Lower leg skin (tissue), 4 donors: Measurements from ENCODE around the gene SPI1. TPM values are rescaled to one million over a fixed set of nuclear protein-coding genes. Genes with fewer than 3 reads are reported as not detected.
A peak's percentile ranks its signal among the peaks of the same experiment; 100 is the strongest.

ENCODE experiments used
- DNase-seq, 2 donors: peaks; one replicate each; pipeline ENCODE4 v3.0.0-alpha.2; 2019; ENCODE audit warnings: low spot score in 2 of 2
- H3K4me3 ChIP-seq: fragments of 200-600 bp; sonication (generic); 2 replicates; pipeline ENCODE4 v1.5.1; 2017; ENCODE audit warnings: mild to moderate bottlenecking, low read depth; ENCODE audit not compliant: poor library complexity, severe bottlenecking
- POLR2A ChIP-seq, 2 donors: fragments of 450-650 bp; IDR thresholded peaks; one replicate each; pipeline ENCODE4 v1.6.1; 2016 to 2017; ENCODE audit warnings: antibody characterized with exemption in 2 of 2, mild to moderate bottlenecking in 1 of 2, moderate library complexity in 1 of 2
- WGBS, 2 donors: methylation state at CpG; one replicate each; pipeline ENCODE4 v1.1.5; 2018; 5-methylcytosine and 5-hydroxymethylcytosine counted together
- intact Hi-C: fragments of 100-400 bp; cut with DNase I; formaldehyde crosslinking; loops from one replicate; pipeline ENCODE4 v1.15.0; 2023; ENCODE audit warnings: low total_unique reads
- microRNA-seq, 2 donors: library from miRNA; unstranded; fragments of <30 nt; microRNA quantifications; one replicate each; pipeline ENCODE4, GENCODE V29; 2016; ENCODE audit warnings: borderline replicate concordance in 2 of 2, borderline number of aligned reads in 1 of 2
- total RNA-seq, 4 donors: library from RNA; depleted of rRNA; stranded (reverse); fragments of >200 nt; gene quantifications; one replicate each; pipeline ENCODE4 v1.1.0, GENCODE V29; 2016
- TF ChIP-seq, protein P1 (sequence below), 3 donors: fragments of 450-650 bp; IDR thresholded peaks; one replicate each; pipeline ENCODE4 v1.5.1; 2016; ENCODE audit warnings: antibody characterized with exemption in 3 of 3, mild to moderate bottlenecking in 3 of 3, moderate library complexity in 2 of 3

Gene SPI1
- total RNA-seq, 4 donors from 2014 or later: 7.7 to 13.4 (median 10.6) TPM

DNA sequence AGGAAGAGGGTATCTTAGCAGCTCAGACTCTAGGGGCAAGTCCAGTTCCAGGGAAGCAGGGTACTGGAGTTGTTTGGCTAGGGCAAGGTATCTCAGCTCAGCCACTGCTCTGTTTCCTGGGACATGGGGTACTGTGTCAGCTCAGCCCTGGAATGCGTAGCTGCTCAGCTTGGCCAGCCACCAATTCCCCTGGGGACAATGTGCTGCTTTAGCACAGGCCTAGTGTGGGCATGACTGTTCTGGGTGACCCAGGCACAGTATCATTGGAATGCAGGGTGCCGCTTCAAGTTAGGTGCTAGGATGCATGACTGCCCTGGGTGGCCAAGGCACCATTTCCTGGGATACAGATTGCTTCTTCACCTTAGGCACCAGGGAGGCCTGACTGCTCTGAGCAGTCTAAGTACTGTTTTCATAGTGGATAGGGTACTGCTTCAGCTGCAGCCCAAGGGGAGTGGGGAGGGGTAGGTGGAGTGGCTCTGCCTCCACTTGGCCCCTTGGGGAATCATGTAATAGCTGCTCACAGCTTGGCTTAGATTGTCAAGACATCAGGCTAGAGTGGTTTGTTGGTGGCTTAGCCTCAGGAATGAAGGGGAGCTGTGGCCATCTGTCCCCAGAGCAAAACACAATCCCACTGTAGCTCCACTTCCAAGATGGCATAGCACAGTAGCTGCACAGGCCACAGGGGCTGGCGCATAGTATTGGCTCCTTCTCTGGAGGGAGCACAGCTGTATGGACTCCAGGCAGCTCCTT lies 72.4 kb downstream of the SPI1 start:
- DNase-seq: peak in 1 of 2 donors; percentile 63
- no peak overlapping the region for H3K4me3 ChIP-seq
- 57 to 63% methylated on average over 3 of the region's 3 CpGs for WGBS, 2 donors
- TF ChIP-seq, protein P1, sequence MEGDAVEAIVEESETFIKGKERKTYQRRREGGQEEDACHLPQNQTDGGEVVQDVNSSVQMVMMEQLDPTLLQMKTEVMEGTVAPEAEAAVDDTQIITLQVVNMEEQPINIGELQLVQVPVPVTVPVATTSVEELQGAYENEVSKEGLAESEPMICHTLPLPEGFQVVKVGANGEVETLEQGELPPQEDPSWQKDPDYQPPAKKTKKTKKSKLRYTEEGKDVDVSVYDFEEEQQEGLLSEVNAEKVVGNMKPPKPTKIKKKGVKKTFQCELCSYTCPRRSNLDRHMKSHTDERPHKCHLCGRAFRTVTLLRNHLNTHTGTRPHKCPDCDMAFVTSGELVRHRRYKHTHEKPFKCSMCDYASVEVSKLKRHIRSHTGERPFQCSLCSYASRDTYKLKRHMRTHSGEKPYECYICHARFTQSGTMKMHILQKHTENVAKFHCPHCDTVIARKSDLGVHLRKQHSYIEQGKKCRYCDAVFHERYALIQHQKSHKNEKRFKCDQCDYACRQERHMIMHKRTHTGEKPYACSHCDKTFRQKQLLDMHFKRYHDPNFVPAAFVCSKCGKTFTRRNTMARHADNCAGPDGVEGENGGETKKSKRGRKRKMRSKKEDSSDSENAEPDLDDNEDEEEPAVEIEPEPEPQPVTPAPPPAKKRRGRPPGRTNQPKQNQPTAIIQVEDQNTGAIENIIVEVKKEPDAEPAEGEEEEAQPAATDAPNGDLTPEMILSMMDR (IDR thresholded peaks at IDR 0.05): no peak
- no peak for TF ChIP-seq POLR2A (IDR thresholded peaks at IDR 0.05)
- intact Hi-C loops: no loop called here

Small RNA genes within 50 kb of the gene (microRNA-seq; reads per million reads assigned to microRNA genes)
- 0 reads per million in 2 donors for gene MIR4487

Other genes starting within 250 kb of the SPI1 start
- gene ARFGAP2, start 201.7 kb downstream of the SPI1 start, total RNA-seq: 100 to 1,000 TPM; 105 to 239 (median 157) TPM
- 10 to 100 TPM; 47.7 to 73.5 (median 58.4) TPM for gene PACSIN3, start 192.1 kb downstream of the SPI1 start, total RNA-seq
- 10 to 100 TPM; 53.2 to 85.7 (median 66.0) TPM for gene DDB2, start 163.6 kb downstream of the SPI1 start, total RNA-seq
- gene ACP2, start 129.7 kb downstream of the SPI1 start, total RNA-seq: 10 to 100 TPM; 20.2 to 38.9 (median 21.9) TPM
- gene NR1H3, start 120.6 kb downstream of the SPI1 start, total RNA-seq: 10 to 100 TPM; 18.5 to 34.6 (median 23.4) TPM
- 10 to 100 TPM; 43.2 to 65.5 (median 51.5) TPM for gene MADD, start 108.4 kb downstream of the SPI1 start, total RNA-seq
- gene MYBPC3, start 25.8 kb downstream of the SPI1 start, total RNA-seq: not detected
- 10 to 100 TPM; 22.9 to 59.2 (median 46.4) TPM for gene SLC39A13, start 30.0 kb upstream of the SPI1 start, total RNA-seq
- 100 to 1,000 TPM in 3 of 4 donors, 10 to 100 TPM in 1; 81.0 to 164 (median 118) TPM for gene PSMC3, start 47.9 kb upstream of the SPI1 start, total RNA-seq
- under 1 TPM in 1 of 4 donors, not detected in 3; 0.49 TPM for gene RAPSN, start 70.6 kb upstream of the SPI1 start, total RNA-seq
- gene CELF1, start 174.6 kb upstream of the SPI1 start, total RNA-seq: 10 to 100 TPM; 58.1 to 87.1 (median 78.5) TPM
- 100 to 1,000 TPM in 1 of 4 donors, 10 to 100 TPM in 3; 84.1 to 111 (median 90.1) TPM for gene PTPMT1, start 187.1 kb upstream of the SPI1 start, total RNA-seq
- gene KBTBD4, start 200.4 kb upstream of the SPI1 start, total RNA-seq: 10 to 100 TPM; 19.4 to 28.6 (median 24.9) TPM
- 100 to 1,000 TPM in 1 of 4 donors, 10 to 100 TPM in 3; 46.9 to 104 (median 67.7) TPM for gene NDUFS3, start 200.5 kb upstream of the SPI1 start, total RNA-seq
- 1 to 10 TPM in 2 of 4 donors, under 1 TPM in 1, not detected in 1; 0.46 to 6.3 (median 1.4) TPM for gene FAM180B, start 208.1 kb upstream of the SPI1 start, total RNA-seq
- 1 to 10 TPM in 2 of 4 donors, under 1 TPM in 2; 0.30 to 3.5 (median 1.3) TPM for gene C1QTNF4, start 215.9 kb upstream of the SPI1 start, total RNA-seq